Measurements from ENCODE around the gene UBE2Q2.
"Not testable (repeated sequence)": the region's sequence is repeated elsewhere in the genome, so short reads cannot be mapped to it uniquely, and the experiment has no call there.

Gene UBE2Q2

GRCh38 chr15:75842722-75843677 is at the start of gene UBE2Q2:
Gene UBE2Q2 (plus strand): TSS chr15:75843447. CDS start chr15:75843667, 220 bp downstream.
- Histone ChIP-seq H3K4me1 (ENCODE audit: insufficient read depth, low read length) (peaks cover 19% of the 10 kb centered on the region), H3K9ac (ENCODE audit: low read depth, low read length) (peak within 1 kb of the TSS; percentile 92), H3K36me3 (ENCODE audit: insufficient read depth, low read length) (no peaks in the 10 kb centered on the region), H3K9me3 (ENCODE audit: control insufficient read depth, insufficient read depth, low read length) (no peaks in the 10 kb centered on the region)

GRCh38 chr15:75796321-75796720 is 46.9 kb upstream of the UBE2Q2 start:
- Histone ChIP-seq H3K9me3 (ENCODE audit: control insufficient read depth, insufficient read depth, low read length) (no peaks in the 10 kb centered on the region), H3K4me1 (ENCODE audit: insufficient read depth, low read length) (no peaks in the 10 kb centered on the region), H3K36me3 (ENCODE audit: insufficient read depth, low read length) (no peaks in the 10 kb centered on the region), H3K9ac (ENCODE audit: low read depth, low read length) (no peak overlapping the region)

GRCh38 chr15:75797146-75797545 is 46.1 kb upstream of the UBE2Q2 start:
- H3K4me1 ChIP-seq (ENCODE audit: insufficient read depth, low read length); H3K36me3 ChIP-seq (ENCODE audit: insufficient read depth, low read length); H3K9me3 ChIP-seq (ENCODE audit: control insufficient read depth, insufficient read depth, low read length); H3K9ac ChIP-seq (ENCODE audit: low read depth, low read length): not testable (repeated sequence)

GRCh38 chr15:75799190-75799589 is 44.1 kb upstream of the UBE2Q2 start:
- Histone ChIP-seq H3K9me3 (ENCODE audit: control insufficient read depth, insufficient read depth, low read length) (no peaks in the 10 kb centered on the region), H3K36me3 (ENCODE audit: insufficient read depth, low read length) (no peaks in the 10 kb centered on the region), H3K4me1 (ENCODE audit: insufficient read depth, low read length) (no peaks in the 10 kb centered on the region), H3K9ac (ENCODE audit: low read depth, low read length) (no peak overlapping the region)

- not testable (repeated sequence) for H3K9me3 ChIP-seq (ENCODE audit: control insufficient read depth, insufficient read depth, low read length); H3K9ac ChIP-seq (ENCODE audit: low read depth, low read length); H3K4me1 ChIP-seq (ENCODE audit: insufficient read depth, low read length); H3K36me3 ChIP-seq (ENCODE audit: insufficient read depth, low read length)
Observed at GRCh38 chr15:75800409-75800808, 42.8 kb upstream of the UBE2Q2 start.

- Histone ChIP-seq H3K4me1 (ENCODE audit: insufficient read depth, low read length) (no peaks in the 10 kb centered on the region), H3K36me3 (ENCODE audit: insufficient read depth, low read length) (no peaks in the 10 kb centered on the region), H3K9ac (ENCODE audit: low read depth, low read length) (peak overlapping the region; percentile 42; the same call in 1 of the 2 replicates), H3K9me3 (ENCODE audit: control insufficient read depth, insufficient read depth, low read length) (no peaks in the 10 kb centered on the region)
Observed at GRCh38 chr15:75801859-75802593, 41.2 kb upstream of the UBE2Q2 start.

- H3K9ac ChIP-seq (ENCODE audit: low read depth, low read length); H3K9me3 ChIP-seq (ENCODE audit: control insufficient read depth, insufficient read depth, low read length); H3K4me1 ChIP-seq (ENCODE audit: insufficient read depth, low read length); H3K36me3 ChIP-seq (ENCODE audit: insufficient read depth, low read length): not testable (repeated sequence)
Observed at GRCh38 chr15:75807486-75807885, 35.8 kb upstream of the UBE2Q2 start.

- H3K9me3 ChIP-seq (ENCODE audit: control insufficient read depth, insufficient read depth, low read length); H3K9ac ChIP-seq (ENCODE audit: low read depth, low read length); H3K36me3 ChIP-seq (ENCODE audit: insufficient read depth, low read length); H3K4me1 ChIP-seq (ENCODE audit: insufficient read depth, low read length): not testable (repeated sequence)
Observed at GRCh38 chr15:75808009-75808408, 35.2 kb upstream of the UBE2Q2 start.

GRCh38 chr15:75808563-75808962 is 34.7 kb upstream of the UBE2Q2 start:
- Histone ChIP-seq H3K9me3 (ENCODE audit: control insufficient read depth, insufficient read depth, low read length) (peaks cover 3% of the 10 kb centered on the region; the same call in 1 of the 2 replicates), H3K4me1 (ENCODE audit: insufficient read depth, low read length) (no peaks in the 10 kb centered on the region), H3K36me3 (ENCODE audit: insufficient read depth, low read length) (no peaks in the 10 kb centered on the region), H3K9ac (ENCODE audit: low read depth, low read length) (no peak overlapping the region)

GRCh38 chr15:75809986-75810750 is 33.1 kb upstream of the UBE2Q2 start:
- H3K36me3 ChIP-seq (ENCODE audit: insufficient read depth, low read length) = no peaks in the 10 kb centered on the region
- H3K4me1 ChIP-seq (ENCODE audit: insufficient read depth, low read length) = no peaks in the 10 kb centered on the region
- H3K9ac ChIP-seq (ENCODE audit: low read depth, low read length) = no peak overlapping the region
- peaks cover 3% of the 10 kb centered on the region; the same call in 1 of the 2 replicates for H3K9me3 ChIP-seq (ENCODE audit: control insufficient read depth, insufficient read depth, low read length)

GRCh38 chr15:75810874-75811498 is 32.3 kb upstream of the UBE2Q2 start:
- no peaks in the 10 kb centered on the region for H3K36me3 ChIP-seq (ENCODE audit: insufficient read depth, low read length)
- peaks cover 3% of the 10 kb centered on the region; the same call in 1 of the 2 replicates for H3K9me3 ChIP-seq (ENCODE audit: control insufficient read depth, insufficient read depth, low read length)
- H3K9ac ChIP-seq (ENCODE audit: low read depth, low read length) = no peak overlapping the region
- H3K4me1 ChIP-seq (ENCODE audit: insufficient read depth, low read length) = no peaks in the 10 kb centered on the region

GRCh38 chr15:75811626-75812025 is 31.6 kb upstream of the UBE2Q2 start:
- Histone ChIP-seq H3K9ac (ENCODE audit: low read depth, low read length) (no peak overlapping the region), H3K9me3 (ENCODE audit: control insufficient read depth, insufficient read depth, low read length) (peaks cover 3% of the 10 kb centered on the region; the same call in 1 of the 2 replicates), H3K4me1 (ENCODE audit: insufficient read depth, low read length) (no peaks in the 10 kb centered on the region), H3K36me3 (ENCODE audit: insufficient read depth, low read length) (no peaks in the 10 kb centered on the region)

GRCh38 chr15:75814794-75815193 is 28.5 kb upstream of the UBE2Q2 start:
- Histone ChIP-seq H3K9me3 (ENCODE audit: control insufficient read depth, insufficient read depth, low read length) (peaks cover 3% of the 10 kb centered on the region; the same call in 1 of the 2 replicates), H3K36me3 (ENCODE audit: insufficient read depth, low read length) (no peaks in the 10 kb centered on the region), H3K4me1 (ENCODE audit: insufficient read depth, low read length) (no peaks in the 10 kb centered on the region), H3K9ac (ENCODE audit: low read depth, low read length) (no peak overlapping the region)

All from ES-I3 (cell line).